Neural progenitor cell (in vitro differentiated cells): ENCODE measurements around the gene RAI1. TPM values are rescaled to one million over a fixed set of nuclear protein-coding genes. Genes with fewer than 3 reads are reported as not detected.

Experiments used
- DNase-seq: peaks from one replicate; pipeline ENCODE4 v3.0.0-alpha.2; 2016; ENCODE audit warnings: low spot score
- H2AFZ ChIP-seq: fragments of 200-600 bp; sonication (generic); replicated peaks from 2 replicates; pipeline ENCODE4 v1.6.1; 2016; ENCODE audit warnings: antibody characterized with exemption
- H3F3A ChIP-seq: fragments of 200-600 bp; sonication (generic); 2 replicates; pipeline ENCODE4 v1.6.1; 2016; ENCODE audit warnings: antibody characterized with exemption, low read depth
- H3K27ac ChIP-seq: fragments of 200-600 bp; sonication (generic); 2 replicates; pipeline ENCODE4 v1.5.1; 2016; ENCODE audit warnings: mild to moderate bottlenecking
- H3K27me3 ChIP-seq: fragments of 200-600 bp; sonication (generic); 2 replicates; pipeline ENCODE4 v1.6.1; 2016; ENCODE audit warnings: mild to moderate bottlenecking, moderate library complexity
- H3K36me3 ChIP-seq: fragments of 200-600 bp; sonication (generic); 2 replicates; pipeline ENCODE4 v1.5.1; 2016
- H3K4me1 ChIP-seq: fragments of 200-600 bp; sonication (generic); 2 replicates; pipeline ENCODE4 v1.6.1; 2016; ENCODE audit warnings: mixed run types
- H3K4me2 ChIP-seq: fragments of 200-600 bp; sonication (generic); 2 replicates; pipeline ENCODE4 v1.6.1; 2016
- H3K4me3 ChIP-seq: fragments of 200-600 bp; sonication (generic); 2 replicates; pipeline ENCODE4 v1.5.1; 2016
- H3K79me2 ChIP-seq: fragments of 200-600 bp; sonication (generic); 2 replicates; pipeline ENCODE4 v1.6.1; 2016; ENCODE audit warnings: low read depth
- H3K9ac ChIP-seq: fragments of 200-600 bp; sonication (generic); 2 replicates; pipeline ENCODE4 v1.6.1; 2016
- H3K9me3 ChIP-seq: fragments of 200-600 bp; sonication (generic); 2 replicates; pipeline ENCODE4 v1.5.1; 2016; ENCODE audit warnings: low read depth
- H4K20me1 ChIP-seq: fragments of 200-600 bp; sonication (generic); 2 replicates; pipeline ENCODE4 v1.6.1; 2016; ENCODE audit warnings: low read depth
- H3K27ac Mint-ChIP-seq: 3 replicates; pipeline ENCODE4 v1.8.0; 2021; ENCODE audit warnings: mixed read lengths
- H3K27me3 Mint-ChIP-seq: 2 replicates; pipeline ENCODE4 v1.8.0; 2022; ENCODE audit warnings: low read depth, mild to moderate bottlenecking, inconsistent platforms, moderate library complexity, mixed read lengths; ENCODE audit not compliant: insufficient read depth
- H3K36me3 Mint-ChIP-seq: 3 replicates; pipeline ENCODE4 v1.8.0; 2021; ENCODE audit warnings: mixed read lengths
- H3K4me1 Mint-ChIP-seq: 3 replicates; pipeline ENCODE4 v1.8.0; 2021; ENCODE audit warnings: mixed read lengths
- H3K4me3 Mint-ChIP-seq: 3 replicates; pipeline ENCODE4 v1.8.0; 2021; ENCODE audit warnings: mild to moderate bottlenecking, moderate library complexity, mixed read lengths
- H3K9me3 Mint-ChIP-seq: 3 replicates; pipeline ENCODE4 v1.8.0; 2020; ENCODE audit warnings: mixed read lengths
- CTCF ChIP-seq: fragments of 200-600 bp; sonication (generic); IDR thresholded peaks from 2 replicates; pipeline ENCODE4 v1.5.1; 2017; ENCODE audit warnings: antibody characterized with exemption, mild to moderate bottlenecking
- EZH2 ChIP-seq: fragments of 200-600 bp; sonication (generic); IDR thresholded peaks from 2 replicates; pipeline ENCODE4 v1.6.1; 2017; ENCODE audit warnings: antibody characterized with exemption, mild to moderate bottlenecking, moderate library complexity
- EZH2phosphoT487 ChIP-seq: fragments of 200-600 bp; sonication (generic); IDR thresholded peaks from 2 replicates; pipeline ENCODE4 v1.6.1; 2017; ENCODE audit warnings: antibody characterized with exemption
- total RNA-seq: library from RNA; depleted of rRNA; stranded (reverse); fragments of >200 nt; gene quantifications from 2 replicates; pipeline ENCODE4 v1.2.3, GENCODE V29; 2015; ENCODE audit warnings: low replicate concordance

RAI1 gene
- total RNA-seq, 1 donor from 2014 or later: 27.4 TPM

GRCh38 chr17:17680477-17681186 is 626 bp upstream of the RAI1 start:
- DNase-seq: no peak
- peaks cover 28% of the 10 kb centered on the region for H3F3A ChIP-seq
- no peak for TF ChIP-seq EZH2phosphoT487
- no peak for TF ChIP-seq CTCF
- no peak for TF ChIP-seq EZH2
- H3K27ac ChIP-seq: no peak overlapping the region
- H3K9me3 ChIP-seq: no peaks in the 10 kb centered on the region
- H3K4me1 ChIP-seq: peaks cover 16% of the 10 kb centered on the region
- H3K27ac Mint-ChIP-seq: peak overlapping the region; percentile 27
- H3K36me3 ChIP-seq: no peaks in the 10 kb centered on the region
- H3K4me2 ChIP-seq: peak overlapping the region; percentile 95
- H3K4me1 Mint-ChIP-seq: peaks cover 49% of the 10 kb centered on the region
- H3K4me3 Mint-ChIP-seq: peak overlapping the region; percentile 83
- H3K9me3 Mint-ChIP-seq: no peaks in the 10 kb centered on the region
- H3K4me3 ChIP-seq: peak overlapping the region; percentile 74
- H2AFZ ChIP-seq: no peak overlapping the region
- H3K79me2 ChIP-seq: peaks cover 29% of the 10 kb centered on the region
- H4K20me1 ChIP-seq: peaks cover 28% of the 10 kb centered on the region
- H3K27me3 Mint-ChIP-seq: peaks cover 10% of the 10 kb centered on the region
- no peak overlapping the region for H3K9ac ChIP-seq
- H3K27me3 ChIP-seq: peaks cover 92% of the 10 kb centered on the region
- H3K36me3 Mint-ChIP-seq: no peaks in the 10 kb centered on the region

- H3K9me3 ChIP-seq: no peaks in the 10 kb centered on the region
- Mint-ChIP-seq H3K4me3 (peak overlapping the region; percentile 90), H3K9me3 (no peaks in the 10 kb centered on the region), H3K36me3 (no peaks in the 10 kb centered on the region), H3K27me3 (peaks cover 13% of the 10 kb centered on the region), H3K4me1 (peaks cover 50% of the 10 kb centered on the region), H3K27ac (peak overlapping the region; percentile 76)
- peaks cover 40% of the 10 kb centered on the region for H4K20me1 ChIP-seq
- peak; percentile 68 for DNase-seq
- peaks cover 30% of the 10 kb centered on the region for H3F3A ChIP-seq
- no peak overlapping the region for H3K9ac ChIP-seq
- peaks cover 92% of the 10 kb centered on the region for H3K27me3 ChIP-seq
- peak overlapping the region; percentile 95 for H3K4me2 ChIP-seq
- no peak overlapping the region for H2AFZ ChIP-seq
- H3K27ac ChIP-seq: no peak overlapping the region
- H3K79me2 ChIP-seq: peaks cover 36% of the 10 kb centered on the region
- H3K4me3 ChIP-seq: peak overlapping the region; percentile 74
- H3K36me3 ChIP-seq: no peaks in the 10 kb centered on the region
- H3K4me1 ChIP-seq: peaks cover 26% of the 10 kb centered on the region
- TF ChIP-seq EZH2: peak; percentile 41
- no peak for TF ChIP-seq EZH2phosphoT487
- peak; percentile 17 for TF ChIP-seq CTCF
Measured at GRCh38 chr17:17681744-17682292, 560 bp downstream of the RAI1 start.

GRCh38 chr17:17682293-17682736 is 1.1 kb downstream of the RAI1 start:
- H3K79me2 ChIP-seq: peaks cover 41% of the 10 kb centered on the region

More at GRCh38 chr17:17682293-17682736, 1.1 kb downstream of the RAI1 start:
- Histone ChIP-seq H3F3A (peaks cover 30% of the 10 kb centered on the region), H3K4me3 (peak overlapping the region; percentile 74), H3K36me3 (no peaks in the 10 kb centered on the region), H3K4me2 (peak overlapping the region; percentile 95), H4K20me1 (peaks cover 45% of the 10 kb centered on the region), H3K9me3 (no peaks in the 10 kb centered on the region), H3K27ac (no peak overlapping the region), H2AFZ (no peak overlapping the region), H3K4me1 (peaks cover 26% of the 10 kb centered on the region), H3K9ac (no peak overlapping the region), H3K27me3 (peaks cover 92% of the 10 kb centered on the region)
- Mint-ChIP-seq H3K4me3 (peak overlapping the region; percentile 96), H3K27ac (no peak overlapping the region), H3K36me3 (peaks cover under 1% of the 10 kb centered on the region), H3K27me3 (peaks cover 13% of the 10 kb centered on the region), H3K9me3 (no peaks in the 10 kb centered on the region), H3K4me1 (peaks cover 50% of the 10 kb centered on the region)
- peak; percentile 44 for DNase-seq
- TF ChIP-seq EZH2phosphoT487 (no peak), EZH2 (peak; percentile 49)
